ENCODE data around the gene ATXN7L2. TPM values are rescaled to one million over a fixed set of nuclear protein-coding genes. Genes with fewer than 3 reads are reported as not detected.
A peak's percentile ranks its signal among the peaks of the same experiment; 100 is the strongest.

ATXN7L2 gene
- total RNA-seq, 1 donor from 2014 or later, result 4.9 TPM

DNA sequence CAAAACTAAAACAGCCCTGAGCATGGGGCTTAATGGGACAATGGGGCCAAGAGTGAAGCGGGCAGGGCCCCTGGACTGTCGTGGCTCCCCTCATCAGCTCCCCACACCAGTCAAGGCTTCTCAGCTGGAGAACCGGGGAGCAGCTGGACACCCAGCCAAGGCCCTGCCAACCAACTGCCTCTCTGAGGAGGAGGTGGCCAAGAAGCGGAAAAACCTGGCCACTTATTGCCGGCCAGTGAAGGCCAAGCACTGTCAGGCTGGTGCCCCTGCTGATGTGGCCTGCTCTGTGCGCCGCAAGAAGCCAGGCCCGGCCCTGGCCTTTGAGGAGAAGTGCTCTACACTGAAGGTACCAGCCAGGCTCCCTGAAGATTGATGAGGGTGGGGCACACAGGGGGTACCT lies 7.7 kb downstream of the ATXN7L2 start:
- Histone ChIP-seq H3K36me3 (peaks cover 0 to 11% of the 10 kb centered on the region in 2 donors), H3K4me1 (peaks cover 25% of the 10 kb centered on the region), H3K4me3 (no peak overlapping the region), H3K27ac (no peak overlapping the region), H3K27me3 (no peaks in the 10 kb centered on the region), H3K9me3 (no peaks in the 10 kb centered on the region)
- intact Hi-C loops (cut with DNase I), result no loop called here
- DNase-seq (ENCODE audit: extremely low spot score in 2 of 2), result no peak
- TF ChIP-seq POLR2A (IDR thresholded peaks at IDR 0.05) (no peak), POLR2AphosphoS5 (IDR thresholded peaks at IDR 0.05; ENCODE audit: insufficient read depth in 1 of 2, low read depth in 1 of 2) (no peak)
- TF ChIP-seq, protein P1, sequence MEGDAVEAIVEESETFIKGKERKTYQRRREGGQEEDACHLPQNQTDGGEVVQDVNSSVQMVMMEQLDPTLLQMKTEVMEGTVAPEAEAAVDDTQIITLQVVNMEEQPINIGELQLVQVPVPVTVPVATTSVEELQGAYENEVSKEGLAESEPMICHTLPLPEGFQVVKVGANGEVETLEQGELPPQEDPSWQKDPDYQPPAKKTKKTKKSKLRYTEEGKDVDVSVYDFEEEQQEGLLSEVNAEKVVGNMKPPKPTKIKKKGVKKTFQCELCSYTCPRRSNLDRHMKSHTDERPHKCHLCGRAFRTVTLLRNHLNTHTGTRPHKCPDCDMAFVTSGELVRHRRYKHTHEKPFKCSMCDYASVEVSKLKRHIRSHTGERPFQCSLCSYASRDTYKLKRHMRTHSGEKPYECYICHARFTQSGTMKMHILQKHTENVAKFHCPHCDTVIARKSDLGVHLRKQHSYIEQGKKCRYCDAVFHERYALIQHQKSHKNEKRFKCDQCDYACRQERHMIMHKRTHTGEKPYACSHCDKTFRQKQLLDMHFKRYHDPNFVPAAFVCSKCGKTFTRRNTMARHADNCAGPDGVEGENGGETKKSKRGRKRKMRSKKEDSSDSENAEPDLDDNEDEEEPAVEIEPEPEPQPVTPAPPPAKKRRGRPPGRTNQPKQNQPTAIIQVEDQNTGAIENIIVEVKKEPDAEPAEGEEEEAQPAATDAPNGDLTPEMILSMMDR (IDR thresholded peaks at IDR 0.05), result no peak

DNA sequence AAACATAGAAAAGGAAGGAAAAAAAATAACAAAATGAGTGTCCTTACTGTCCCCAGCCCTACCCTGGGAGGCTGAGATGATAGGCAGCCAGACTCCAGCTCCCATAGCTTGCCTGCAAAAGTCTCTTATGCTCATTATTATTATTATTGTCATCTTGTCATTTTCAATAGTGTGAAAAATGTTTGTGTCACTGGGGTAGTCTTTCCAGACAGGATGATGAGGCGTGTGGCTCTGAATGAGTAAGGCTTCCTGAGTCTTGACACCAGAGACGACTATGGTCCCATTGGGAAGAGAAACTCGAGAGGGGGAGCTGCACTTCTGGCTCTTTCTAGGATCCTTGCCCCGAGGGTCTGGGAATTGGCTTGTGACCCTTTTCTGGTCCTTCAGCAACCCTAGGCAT lies 9.1 kb downstream of the ATXN7L2 start:
- H3K27me3 ChIP-seq, result no peaks in the 10 kb centered on the region
- DNase-seq (ENCODE audit: extremely low spot score in 2 of 2), result no peak
- intact Hi-C loops (cut with DNase I), result no loop called here
- peaks cover 39% of the 10 kb centered on the region for H3K4me1 ChIP-seq
- H3K27ac ChIP-seq, result no peak overlapping the region
- H3K9me3 ChIP-seq, result no peaks in the 10 kb centered on the region
- TF ChIP-seq, protein P1 (IDR thresholded peaks at IDR 0.05), result no peak
- no peak for TF ChIP-seq POLR2A (IDR thresholded peaks at IDR 0.05)
- no peak for TF ChIP-seq POLR2AphosphoS5 (IDR thresholded peaks at IDR 0.05; ENCODE audit: insufficient read depth in 1 of 2, low read depth in 1 of 2)
- no peak overlapping the region for H3K4me3 ChIP-seq
- peaks cover 0 to 19% of the 10 kb centered on the region in 2 donors for H3K36me3 ChIP-seq

DNA sequence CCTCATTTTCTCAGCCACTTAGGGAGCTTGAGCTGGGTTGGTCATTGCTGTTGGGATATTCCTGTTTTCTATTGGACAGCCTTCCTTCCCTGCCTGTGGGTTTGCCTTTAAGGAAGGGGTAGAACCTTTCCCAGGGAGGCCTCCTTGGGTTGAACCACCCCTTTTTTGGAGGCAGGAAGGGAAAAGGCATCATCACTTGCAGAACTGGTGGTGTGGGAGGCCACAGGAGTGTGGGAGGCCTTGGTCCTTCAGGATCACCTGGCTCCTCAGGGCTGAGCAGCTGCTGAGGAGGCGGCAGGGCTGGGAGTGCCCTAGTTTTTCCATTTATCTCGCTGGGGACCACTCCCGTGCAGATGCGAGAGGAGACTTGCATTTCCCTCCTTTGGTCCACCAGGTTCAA lies 9.5 kb downstream of the ATXN7L2 start:
- TF ChIP-seq POLR2AphosphoS5 (IDR thresholded peaks at IDR 0.05; ENCODE audit: insufficient read depth in 1 of 2, low read depth in 1 of 2), result no peak
- TF ChIP-seq, protein P1 (IDR thresholded peaks at IDR 0.05), result no peak
- no peak for TF ChIP-seq POLR2A (IDR thresholded peaks at IDR 0.05)
- intact Hi-C loops (cut with DNase I), result no loop called here
- peaks cover 44% of the 10 kb centered on the region for H3K4me1 ChIP-seq

DNA sequence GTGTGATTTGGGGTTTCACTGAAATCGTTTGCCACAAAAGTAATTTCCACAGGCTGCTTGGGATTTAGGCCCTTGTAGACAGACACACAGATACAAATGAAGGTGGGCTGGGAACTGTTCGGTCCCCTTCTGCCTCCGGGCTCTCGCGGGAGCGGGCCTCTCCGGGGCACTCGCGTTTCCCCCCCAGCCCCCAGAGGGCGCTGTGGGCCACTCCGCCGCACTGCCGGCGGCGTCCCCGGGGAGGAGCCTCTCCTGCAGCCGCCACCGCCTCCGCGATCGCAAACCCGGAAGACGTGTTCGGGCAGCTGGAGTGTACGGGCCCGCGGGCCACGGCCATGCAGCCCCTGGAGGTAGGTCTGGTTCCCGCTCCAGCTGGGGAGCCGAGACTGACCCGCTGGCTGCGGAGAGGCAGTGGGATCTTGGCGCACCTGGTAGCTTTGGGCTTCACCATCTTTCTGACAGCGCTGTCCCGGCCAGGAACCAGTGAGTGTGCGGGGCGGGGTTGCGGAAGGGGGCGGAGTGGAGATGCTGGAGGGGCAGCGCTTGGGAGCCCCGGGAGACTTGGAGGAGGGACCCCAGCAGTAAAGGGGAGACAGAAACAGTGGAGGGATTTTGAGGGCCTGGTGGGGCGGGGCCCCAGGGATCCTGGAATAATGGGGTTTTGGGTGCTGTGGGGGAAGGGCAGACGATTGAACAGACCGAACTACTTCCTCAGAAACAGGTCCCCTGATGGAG lies 10.3 kb downstream of the ATXN7L2 start, which contains the start of gene CYB561D1:
TSS of gene CYB561D1 (plus strand) at position 290 of the 735 bp plus-strand sequence. CDS start at position 336, 46 bp downstream.
- no peak for DNase-seq (ENCODE audit: extremely low spot score in 2 of 2)
- Histone ChIP-seq H3K4me1 (peaks cover 51% of the 10 kb centered on the region), H3K36me3 (peaks cover 0 to 19% of the 10 kb centered on the region in 2 donors), H3K27me3 (no peaks in the 10 kb centered on the region), H3K4me3 (peak within 1 kb of the TSS; percentile 59 to 65), H3K27ac (peak within 1 kb of the TSS; percentile 76), H3K9me3 (no peaks in the 10 kb centered on the region)
- TF ChIP-seq POLR2AphosphoS5 (IDR thresholded peaks at IDR 0.05; ENCODE audit: insufficient read depth in 1 of 2, low read depth in 1 of 2) (peak; percentile 53 to 89), POLR2A (IDR thresholded peaks at IDR 0.05) (no peak)
- TF ChIP-seq, protein P1 (IDR thresholded peaks at IDR 0.05), result peak; percentile 85 to 97 (median 86)
- intact Hi-C loops (cut with DNase I), result no loop called here

More for the DNA sequence above, 9.5 kb downstream of the ATXN7L2 start:
- H3K27me3 ChIP-seq, result no peaks in the 10 kb centered on the region
- H3K9me3 ChIP-seq, result no peaks in the 10 kb centered on the region
- peaks cover 0 to 19% of the 10 kb centered on the region in 2 donors for H3K36me3 ChIP-seq
- H3K27ac ChIP-seq, result peak overlapping the region; percentile 76
- DNase-seq (ENCODE audit: extremely low spot score in 2 of 2), result no peak
- H3K4me3 ChIP-seq, result peak overlapping the region; percentile 59 to 65

DNA sequence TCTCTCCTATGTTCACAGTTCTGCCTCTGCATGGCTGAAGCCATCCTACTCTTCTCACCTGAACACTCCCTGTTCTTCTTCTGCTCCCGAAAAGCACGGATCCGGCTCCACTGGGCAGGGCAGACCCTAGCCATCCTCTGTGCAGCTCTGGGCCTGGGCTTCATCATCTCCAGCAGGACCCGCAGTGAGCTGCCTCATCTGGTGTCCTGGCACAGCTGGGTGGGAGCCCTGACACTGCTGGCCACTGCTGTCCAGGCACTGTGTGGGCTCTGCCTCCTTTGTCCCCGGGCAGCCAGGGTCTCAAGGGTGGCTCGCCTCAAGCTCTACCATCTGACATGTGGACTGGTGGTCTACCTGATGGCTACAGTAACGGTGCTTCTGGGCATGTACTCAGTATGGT lies 12.0 kb downstream of the ATXN7L2 start:
- intact Hi-C loops (cut with DNase I), result loop anchor here (5.0 kb wide), 1 partner anchor 37 kb away; no protein-coding TSS in a partner anchor
- TF ChIP-seq, protein P1 (IDR thresholded peaks at IDR 0.05), result no peak
- TF ChIP-seq POLR2AphosphoS5 (IDR thresholded peaks at IDR 0.05; ENCODE audit: insufficient read depth in 1 of 2, low read depth in 1 of 2), result no peak
- TF ChIP-seq POLR2A (IDR thresholded peaks at IDR 0.05), result no peak

More for the DNA sequence above, 12.0 kb downstream of the ATXN7L2 start:
- Histone ChIP-seq H3K4me3 (no peak overlapping the region), H3K27ac (no peak overlapping the region), H3K27me3 (no peaks in the 10 kb centered on the region), H3K4me1 (peaks cover 65% of the 10 kb centered on the region), H3K36me3 (peaks cover 0 to 19% of the 10 kb centered on the region in 2 donors), H3K9me3 (no peaks in the 10 kb centered on the region)
- no peak for DNase-seq (ENCODE audit: extremely low spot score in 2 of 2)
